ENCODE measurements around the gene SLC44A4. TPM values are rescaled to one million over a fixed set of nuclear protein-coding genes. Genes with fewer than 3 reads are reported as not detected.
"Not testable (repeated sequence)": the region's sequence is repeated elsewhere in the genome, so short reads cannot be mapped to it uniquely, and the experiment has no call there.

SLC44A4 gene
- total RNA-seq, 1 experiment from 2014 or later: not detected

- CTCF ChIA-PET: no interaction called here
- POLR2A ChIA-PET (ENCODE audit: low non-redundant PET): no interaction called here
- no peak overlapping the region for H3K27ac ChIP-seq (ENCODE audit: low read depth, low read length, poor library complexity, severe bottlenecking)
- no TSS peak for BruUV-seq (replicated peaks)
- H3K36me3 ChIP-seq (ENCODE audit: insufficient read depth, low read length, poor library complexity, severe bottlenecking): no peaks in the 10 kb centered on the region
- no peak overlapping the region for H3K4me3 ChIP-seq (ENCODE audit: low read depth, low read length, poor library complexity, severe bottlenecking)
- no peaks in the 10 kb centered on the region for H3K9me3 ChIP-seq (ENCODE audit: low read depth, low read length, poor library complexity, severe bottlenecking)
- TF ChIP-seq, protein P1, sequence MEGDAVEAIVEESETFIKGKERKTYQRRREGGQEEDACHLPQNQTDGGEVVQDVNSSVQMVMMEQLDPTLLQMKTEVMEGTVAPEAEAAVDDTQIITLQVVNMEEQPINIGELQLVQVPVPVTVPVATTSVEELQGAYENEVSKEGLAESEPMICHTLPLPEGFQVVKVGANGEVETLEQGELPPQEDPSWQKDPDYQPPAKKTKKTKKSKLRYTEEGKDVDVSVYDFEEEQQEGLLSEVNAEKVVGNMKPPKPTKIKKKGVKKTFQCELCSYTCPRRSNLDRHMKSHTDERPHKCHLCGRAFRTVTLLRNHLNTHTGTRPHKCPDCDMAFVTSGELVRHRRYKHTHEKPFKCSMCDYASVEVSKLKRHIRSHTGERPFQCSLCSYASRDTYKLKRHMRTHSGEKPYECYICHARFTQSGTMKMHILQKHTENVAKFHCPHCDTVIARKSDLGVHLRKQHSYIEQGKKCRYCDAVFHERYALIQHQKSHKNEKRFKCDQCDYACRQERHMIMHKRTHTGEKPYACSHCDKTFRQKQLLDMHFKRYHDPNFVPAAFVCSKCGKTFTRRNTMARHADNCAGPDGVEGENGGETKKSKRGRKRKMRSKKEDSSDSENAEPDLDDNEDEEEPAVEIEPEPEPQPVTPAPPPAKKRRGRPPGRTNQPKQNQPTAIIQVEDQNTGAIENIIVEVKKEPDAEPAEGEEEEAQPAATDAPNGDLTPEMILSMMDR (conservative IDR thresholded peaks at IDR 0.05; ENCODE audit: low read depth, low read length): no peak
- no peak for TF ChIP-seq EZH2 (IDR thresholded peaks at IDR 0.05; ENCODE audit: borderline replicate concordance, low read depth, low read length, poor library complexity, severe bottlenecking)
- DNase-seq (ENCODE audit: low spot score): no peak
- no peaks in the 10 kb centered on the region for H3K4me1 ChIP-seq (ENCODE audit: insufficient read depth, low read length, poor library complexity, severe bottlenecking)
- intact Hi-C loops (cut with micrococcal nuclease; ENCODE audit: unreplicated experiment): no loop called here
- no peaks in the 10 kb centered on the region for H3K27me3 ChIP-seq (replicated peaks; ENCODE audit: insufficient read depth, low read depth, low read length, poor library complexity)
Measured at GRCh38 chr6:31915351-31915750, 36.6 kb upstream of the SLC44A4 start.

DNA sequence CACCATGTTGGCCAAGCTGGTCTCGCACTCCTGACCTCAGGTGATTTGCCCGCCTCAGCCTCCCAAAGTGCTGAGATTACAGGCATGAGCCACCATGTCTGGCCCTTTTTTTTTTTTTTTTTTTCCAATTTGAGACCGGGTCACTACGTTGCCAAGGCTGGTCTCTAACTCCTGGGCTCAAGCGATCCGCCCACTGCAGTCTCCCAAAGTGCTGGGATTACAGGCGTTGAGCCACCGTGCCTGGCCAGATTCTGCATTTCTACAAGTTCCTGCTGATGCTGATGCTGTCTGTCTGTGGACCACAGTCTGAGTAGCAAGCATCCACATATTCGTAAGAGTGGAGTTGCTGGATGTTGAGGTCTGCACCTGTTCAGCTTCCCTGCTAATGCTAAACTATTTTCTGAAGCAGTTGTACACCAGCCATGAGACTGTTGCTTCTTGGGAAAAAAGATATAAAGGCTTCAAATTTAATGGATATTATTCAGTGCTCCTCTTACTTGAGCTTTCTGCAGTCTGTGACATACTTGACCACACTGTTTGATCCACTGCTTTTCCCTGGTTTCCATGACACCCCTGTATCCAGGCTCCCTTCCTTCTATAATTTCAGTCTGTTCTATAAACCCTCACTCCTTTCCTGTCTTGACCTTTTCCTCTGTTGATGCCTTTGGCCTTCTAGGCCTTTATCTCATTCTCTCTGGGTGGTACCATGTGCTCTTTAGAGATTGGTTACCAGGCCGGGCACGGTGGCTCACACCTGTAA, 33.2 kb upstream of the SLC44A4 start:
- intact Hi-C loops (cut with micrococcal nuclease; ENCODE audit: unreplicated experiment): no loop called here
- CTCF ChIA-PET: no interaction called here

GRCh38 chr6:31909298-31909697, 30.5 kb upstream of the SLC44A4 start:
- H3K4me1 ChIP-seq (ENCODE audit: insufficient read depth, low read length, poor library complexity, severe bottlenecking); BruUV-seq (replicated peaks); DNase-seq (ENCODE audit: low spot score); H3K9me3 ChIP-seq (ENCODE audit: low read depth, low read length, poor library complexity, severe bottlenecking); H3K27ac ChIP-seq (ENCODE audit: low read depth, low read length, poor library complexity, severe bottlenecking); H3K4me3 ChIP-seq (ENCODE audit: low read depth, low read length, poor library complexity, severe bottlenecking); intact Hi-C loops (cut with micrococcal nuclease; ENCODE audit: unreplicated experiment); H3K27me3 ChIP-seq (replicated peaks; ENCODE audit: insufficient read depth, low read depth, low read length, poor library complexity); H3K36me3 ChIP-seq (ENCODE audit: insufficient read depth, low read length, poor library complexity, severe bottlenecking): not testable (repeated sequence)
- ChIA-PET CTCF (interaction anchor here (0.6 kb wide), 1 partner anchor 10 kb away, joined by 4 read pairs; no protein-coding TSS in a partner anchor), POLR2A (ENCODE audit: low non-redundant PET) (interaction anchor here (0.7 kb wide), 1 partner anchor 11 kb away, joined by 4 read pairs; no protein-coding TSS in a partner anchor)

More for the DNA sequence above, 33.2 kb upstream of the SLC44A4 start:
- no peak for DNase-seq (ENCODE audit: low spot score)
- Histone ChIP-seq H3K27me3 (replicated peaks; ENCODE audit: insufficient read depth, low read depth, low read length, poor library complexity) (no peaks in the 10 kb centered on the region), H3K27ac (ENCODE audit: low read depth, low read length, poor library complexity, severe bottlenecking) (no peak overlapping the region), H3K4me3 (ENCODE audit: low read depth, low read length, poor library complexity, severe bottlenecking) (no peak overlapping the region), H3K36me3 (ENCODE audit: insufficient read depth, low read length, poor library complexity, severe bottlenecking) (no peaks in the 10 kb centered on the region), H3K4me1 (ENCODE audit: insufficient read depth, low read length, poor library complexity, severe bottlenecking) (no peaks in the 10 kb centered on the region), H3K9me3 (ENCODE audit: low read depth, low read length, poor library complexity, severe bottlenecking) (no peaks in the 10 kb centered on the region)
- TF ChIP-seq EZH2 (IDR thresholded peaks at IDR 0.05; ENCODE audit: borderline replicate concordance, low read depth, low read length, poor library complexity, severe bottlenecking): no peak
- TF ChIP-seq, protein P1 (conservative IDR thresholded peaks at IDR 0.05; ENCODE audit: low read depth, low read length): no peak
- BruUV-seq (replicated peaks): no TSS peak
- POLR2A ChIA-PET (ENCODE audit: low non-redundant PET): no interaction called here

Measured in A673 (cell line).